ENCODE measurements around the gene PPP1R12A.
"Not testable (repeated sequence)": the region's sequence is repeated elsewhere in the genome, so short reads cannot be mapped to it uniquely, and the experiment has no call there.

DNA sequence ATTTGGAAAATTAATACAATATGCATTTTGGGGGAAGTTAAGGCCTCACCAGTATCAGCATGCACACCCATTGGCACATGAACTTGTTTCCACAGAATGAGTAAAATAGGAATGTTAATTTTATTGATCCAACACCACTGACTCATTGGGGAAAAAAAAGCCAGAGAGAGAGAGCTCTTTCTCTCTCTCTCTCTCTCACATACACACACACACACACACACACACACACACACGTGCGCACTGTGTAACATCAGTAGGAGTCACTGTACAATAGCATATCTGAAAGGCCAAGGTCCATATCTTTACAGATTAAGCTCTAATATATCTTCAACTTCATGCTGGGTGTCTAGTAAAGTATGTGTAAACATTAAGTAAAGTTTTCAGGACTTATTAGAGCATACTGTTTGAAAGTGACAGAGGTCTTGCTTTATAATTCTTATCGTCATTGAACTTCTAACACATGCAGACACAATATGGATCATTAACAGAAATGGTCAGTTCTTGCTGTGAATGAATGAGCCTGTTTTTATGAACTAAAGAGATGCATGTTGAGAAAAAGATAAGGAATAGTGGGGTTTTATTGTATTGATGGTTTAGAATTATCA lies 43.1 kb upstream of the PPP1R12A start:
- TF ChIP-seq EP300 (IDR thresholded peaks at IDR 0.05; ENCODE audit: low read depth); POLR2A (IDR thresholded peaks at IDR 0.05): not testable (repeated sequence)

Measured in transverse colon (tissue), 1 donor.